SU-DHL-6 (cell line): ENCODE results near the gene MYT1.

Experiments
- EZH2phosphoT487 ChIP-seq: fragments of 200-600 bp; sonication (generic), shearing (Covaris generic); conservative IDR thresholded peaks from 2 replicates; pipeline ENCODE4 v1.6.1; 2018; ENCODE audit warnings: mild to moderate bottlenecking, antibody characterized with exemption, low read length, moderate library complexity, mixed read lengths
- TF ChIP-seq, protein P1 (sequence below): fragments of 200-600 bp; sonication (generic); IDR thresholded peaks from one replicate; pipeline ENCODE4 v1.5.1; 2017; ENCODE audit warnings: antibody characterized with exemption, mild to moderate bottlenecking, low read length, moderate library complexity; ENCODE audit not compliant: insufficient read depth, poor library complexity, severe bottlenecking

DNA sequence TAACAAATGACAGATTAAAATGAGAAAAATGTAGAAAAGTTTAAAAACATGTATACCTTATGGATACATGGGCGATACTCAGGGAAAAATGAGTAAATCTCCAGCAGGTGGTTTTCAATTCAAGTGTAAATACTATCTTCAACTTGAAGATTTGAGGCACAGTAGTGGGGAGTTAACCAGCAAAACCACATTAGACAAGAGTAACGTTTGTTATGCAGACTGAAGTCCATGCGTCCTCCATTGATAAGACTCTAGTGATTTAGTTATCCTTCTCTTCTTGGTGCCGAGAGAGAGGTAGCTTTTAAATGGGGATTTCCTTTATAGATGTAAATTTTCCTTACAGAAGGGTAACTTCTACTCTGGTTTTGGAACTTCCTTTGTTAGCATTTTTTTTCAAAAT is 119.4 kb downstream of the MYT1 start:
- TF ChIP-seq EZH2phosphoT487: no peak
- TF ChIP-seq, protein P1, sequence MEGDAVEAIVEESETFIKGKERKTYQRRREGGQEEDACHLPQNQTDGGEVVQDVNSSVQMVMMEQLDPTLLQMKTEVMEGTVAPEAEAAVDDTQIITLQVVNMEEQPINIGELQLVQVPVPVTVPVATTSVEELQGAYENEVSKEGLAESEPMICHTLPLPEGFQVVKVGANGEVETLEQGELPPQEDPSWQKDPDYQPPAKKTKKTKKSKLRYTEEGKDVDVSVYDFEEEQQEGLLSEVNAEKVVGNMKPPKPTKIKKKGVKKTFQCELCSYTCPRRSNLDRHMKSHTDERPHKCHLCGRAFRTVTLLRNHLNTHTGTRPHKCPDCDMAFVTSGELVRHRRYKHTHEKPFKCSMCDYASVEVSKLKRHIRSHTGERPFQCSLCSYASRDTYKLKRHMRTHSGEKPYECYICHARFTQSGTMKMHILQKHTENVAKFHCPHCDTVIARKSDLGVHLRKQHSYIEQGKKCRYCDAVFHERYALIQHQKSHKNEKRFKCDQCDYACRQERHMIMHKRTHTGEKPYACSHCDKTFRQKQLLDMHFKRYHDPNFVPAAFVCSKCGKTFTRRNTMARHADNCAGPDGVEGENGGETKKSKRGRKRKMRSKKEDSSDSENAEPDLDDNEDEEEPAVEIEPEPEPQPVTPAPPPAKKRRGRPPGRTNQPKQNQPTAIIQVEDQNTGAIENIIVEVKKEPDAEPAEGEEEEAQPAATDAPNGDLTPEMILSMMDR: no peak
